ENCODE measurements around the gene ANKS1B.

The ANKS1B gene

GRCh38 chr12:99413751-99414150 lies 571.0 kb downstream of the ANKS1B start:
- H3K9ac ChIP-seq (ENCODE audit: low read length), result no peak overlapping the region
- no peaks in the 10 kb centered on the region for H3K36me3 ChIP-seq (ENCODE audit: control insufficient read depth, insufficient read depth, low read length)

GRCh38 chr12:99393763-99394162 lies 591.0 kb downstream of the ANKS1B start:
- H3K9ac ChIP-seq (ENCODE audit: low read length), result no peak overlapping the region
- H3K4me1 ChIP-seq (ENCODE audit: control insufficient read depth, insufficient read depth, low read length), result no peaks in the 10 kb centered on the region
- H3K9me3 ChIP-seq (ENCODE audit: control insufficient read depth, low read length), result no peaks in the 10 kb centered on the region
- no peaks in the 10 kb centered on the region for H3K27me3 ChIP-seq (ENCODE audit: control insufficient read depth, insufficient read depth, low read length)
- H3K4me3 ChIP-seq (ENCODE audit: low read length), result no peak overlapping the region
- H3K36me3 ChIP-seq (ENCODE audit: control insufficient read depth, insufficient read depth, low read length), result no peaks in the 10 kb centered on the region

More at GRCh38 chr12:99413751-99414150, 571.0 kb downstream of the ANKS1B start:
- H3K27me3 ChIP-seq (ENCODE audit: control insufficient read depth, insufficient read depth, low read length), result no peaks in the 10 kb centered on the region
- no peaks in the 10 kb centered on the region for H3K4me1 ChIP-seq (ENCODE audit: control insufficient read depth, insufficient read depth, low read length)
- H3K4me3 ChIP-seq (ENCODE audit: low read length), result no peak overlapping the region
- H3K9me3 ChIP-seq (ENCODE audit: control insufficient read depth, low read length), result no peaks in the 10 kb centered on the region

- Histone ChIP-seq H3K9ac (ENCODE audit: low read length) (no peak overlapping the region), H3K9me3 (ENCODE audit: control insufficient read depth, low read length) (no peaks in the 10 kb centered on the region), H3K36me3 (ENCODE audit: control insufficient read depth, insufficient read depth, low read length) (no peaks in the 10 kb centered on the region), H3K4me3 (ENCODE audit: low read length) (no peak overlapping the region), H3K4me1 (ENCODE audit: control insufficient read depth, insufficient read depth, low read length) (no peaks in the 10 kb centered on the region), H3K27me3 (ENCODE audit: control insufficient read depth, insufficient read depth, low read length) (no peaks in the 10 kb centered on the region)
Measured at GRCh38 chr12:99392091-99392850, 592.5 kb downstream of the ANKS1B start.

- Histone ChIP-seq H3K4me3 (ENCODE audit: low read length) (no peak overlapping the region), H3K36me3 (ENCODE audit: control insufficient read depth, insufficient read depth, low read length) (no peaks in the 10 kb centered on the region), H3K9me3 (ENCODE audit: control insufficient read depth, low read length) (no peaks in the 10 kb centered on the region), H3K9ac (ENCODE audit: low read length) (no peak overlapping the region), H3K27me3 (ENCODE audit: control insufficient read depth, insufficient read depth, low read length) (no peaks in the 10 kb centered on the region), H3K4me1 (ENCODE audit: control insufficient read depth, insufficient read depth, low read length) (no peaks in the 10 kb centered on the region)
Measured at GRCh38 chr12:99390707-99391106, 594.0 kb downstream of the ANKS1B start.

GRCh38 chr12:99389751-99390150 lies 595.0 kb downstream of the ANKS1B start:
- no peaks in the 10 kb centered on the region for H3K27me3 ChIP-seq (ENCODE audit: control insufficient read depth, insufficient read depth, low read length)

GRCh38 chr12:99388671-99389195 lies 596.0 kb downstream of the ANKS1B start:
- Histone ChIP-seq H3K36me3 (ENCODE audit: control insufficient read depth, insufficient read depth, low read length) (no peaks in the 10 kb centered on the region), H3K4me1 (ENCODE audit: control insufficient read depth, insufficient read depth, low read length) (no peaks in the 10 kb centered on the region), H3K9ac (ENCODE audit: low read length) (no peak overlapping the region), H3K27me3 (ENCODE audit: control insufficient read depth, insufficient read depth, low read length) (no peaks in the 10 kb centered on the region), H3K4me3 (ENCODE audit: low read length) (no peak overlapping the region), H3K9me3 (ENCODE audit: control insufficient read depth, low read length) (no peaks in the 10 kb centered on the region)

More at GRCh38 chr12:99389751-99390150, 595.0 kb downstream of the ANKS1B start:
- Histone ChIP-seq H3K4me3 (ENCODE audit: low read length) (no peak overlapping the region), H3K36me3 (ENCODE audit: control insufficient read depth, insufficient read depth, low read length) (no peaks in the 10 kb centered on the region), H3K9me3 (ENCODE audit: control insufficient read depth, low read length) (no peaks in the 10 kb centered on the region), H3K9ac (ENCODE audit: low read length) (no peak overlapping the region), H3K4me1 (ENCODE audit: control insufficient read depth, insufficient read depth, low read length) (no peaks in the 10 kb centered on the region)

GRCh38 chr12:99387661-99388060 lies 597.1 kb downstream of the ANKS1B start:
- Histone ChIP-seq H3K36me3 (ENCODE audit: control insufficient read depth, insufficient read depth, low read length) (no peaks in the 10 kb centered on the region), H3K27me3 (ENCODE audit: control insufficient read depth, insufficient read depth, low read length) (no peaks in the 10 kb centered on the region), H3K9ac (ENCODE audit: low read length) (no peak overlapping the region), H3K9me3 (ENCODE audit: control insufficient read depth, low read length) (no peaks in the 10 kb centered on the region), H3K4me3 (ENCODE audit: low read length) (no peak overlapping the region), H3K4me1 (ENCODE audit: control insufficient read depth, insufficient read depth, low read length) (no peaks in the 10 kb centered on the region)

GRCh38 chr12:99386907-99387306 lies 597.8 kb downstream of the ANKS1B start:
- Histone ChIP-seq H3K36me3 (ENCODE audit: control insufficient read depth, insufficient read depth, low read length) (no peaks in the 10 kb centered on the region), H3K9me3 (ENCODE audit: control insufficient read depth, low read length) (no peaks in the 10 kb centered on the region), H3K9ac (ENCODE audit: low read length) (no peak overlapping the region), H3K4me3 (ENCODE audit: low read length) (no peak overlapping the region), H3K4me1 (ENCODE audit: control insufficient read depth, insufficient read depth, low read length) (no peaks in the 10 kb centered on the region), H3K27me3 (ENCODE audit: control insufficient read depth, insufficient read depth, low read length) (no peaks in the 10 kb centered on the region)

- Histone ChIP-seq H3K27me3 (ENCODE audit: control insufficient read depth, insufficient read depth, low read length) (no peaks in the 10 kb centered on the region), H3K9me3 (ENCODE audit: control insufficient read depth, low read length) (no peaks in the 10 kb centered on the region), H3K4me1 (ENCODE audit: control insufficient read depth, insufficient read depth, low read length) (no peaks in the 10 kb centered on the region), H3K4me3 (ENCODE audit: low read length) (no peak overlapping the region), H3K9ac (ENCODE audit: low read length) (no peak overlapping the region), H3K36me3 (ENCODE audit: control insufficient read depth, insufficient read depth, low read length) (no peaks in the 10 kb centered on the region)
Measured at GRCh38 chr12:99383258-99383657, 601.5 kb downstream of the ANKS1B start.

- Histone ChIP-seq H3K9me3 (ENCODE audit: control insufficient read depth, low read length) (no peaks in the 10 kb centered on the region), H3K4me3 (ENCODE audit: low read length) (no peak overlapping the region), H3K36me3 (ENCODE audit: control insufficient read depth, insufficient read depth, low read length) (no peaks in the 10 kb centered on the region), H3K27me3 (ENCODE audit: control insufficient read depth, insufficient read depth, low read length) (no peaks in the 10 kb centered on the region), H3K9ac (ENCODE audit: low read length) (no peak overlapping the region), H3K4me1 (ENCODE audit: control insufficient read depth, insufficient read depth, low read length) (no peaks in the 10 kb centered on the region)
Measured at GRCh38 chr12:99381992-99382391, 602.7 kb downstream of the ANKS1B start.

- H3K36me3 ChIP-seq (ENCODE audit: control insufficient read depth, insufficient read depth, low read length), result no peaks in the 10 kb centered on the region
- H3K4me3 ChIP-seq (ENCODE audit: low read length), result no peak overlapping the region
- H3K4me1 ChIP-seq (ENCODE audit: control insufficient read depth, insufficient read depth, low read length), result no peaks in the 10 kb centered on the region
- H3K9ac ChIP-seq (ENCODE audit: low read length), result no peak overlapping the region
- H3K27me3 ChIP-seq (ENCODE audit: control insufficient read depth, insufficient read depth, low read length), result no peaks in the 10 kb centered on the region
- H3K9me3 ChIP-seq (ENCODE audit: control insufficient read depth, low read length), result no peaks in the 10 kb centered on the region
Measured at GRCh38 chr12:99380701-99381100, 604.0 kb downstream of the ANKS1B start.

- Histone ChIP-seq H3K4me3 (ENCODE audit: low read length) (no peak overlapping the region), H3K4me1 (ENCODE audit: control insufficient read depth, insufficient read depth, low read length) (no peaks in the 10 kb centered on the region), H3K9ac (ENCODE audit: low read length) (no peak overlapping the region), H3K36me3 (ENCODE audit: control insufficient read depth, insufficient read depth, low read length) (no peaks in the 10 kb centered on the region), H3K27me3 (ENCODE audit: control insufficient read depth, insufficient read depth, low read length) (no peaks in the 10 kb centered on the region), H3K9me3 (ENCODE audit: control insufficient read depth, low read length) (no peaks in the 10 kb centered on the region)
Measured at GRCh38 chr12:99374023-99374422, 610.7 kb downstream of the ANKS1B start.
